HAP-1 (cell line): ENCODE measurements around the gene DNAH3.
"Not testable (repeated sequence)": the region's sequence is repeated elsewhere in the genome, so short reads cannot be mapped to it uniquely, and the experiment has no call there.

Experiments
- DNase-seq, 2 experiments: peaks; one replicate each; pipeline ENCODE4 v3.0.0-alpha.2; 2016 to 2020; ENCODE audit warnings: low spot score in 2 of 2
- H3K27me3 ChIP-seq: fragments of 250-450 bp; sonication (Bioruptor Pico); 2 replicates; pipeline ENCODE4 v1.5.1; 2020; ENCODE audit warnings: low read depth, mild to moderate bottlenecking, moderate library complexity
- H3K36me3 ChIP-seq: fragments of 250-450 bp; sonication (Bioruptor Pico); replicated peaks from 2 replicates; pipeline ENCODE4 v1.5.1; 2020; ENCODE audit warnings: mild to moderate bottlenecking
- H3K4me1 ChIP-seq: fragments of 250-450 bp; sonication (Bioruptor Pico); 2 replicates; pipeline ENCODE4 v1.5.1; 2020; ENCODE audit warnings: mild to moderate bottlenecking
- H3K4me3 ChIP-seq: fragments of 250-450 bp; sonication (Bioruptor Pico); 2 replicates; pipeline ENCODE4 v1.5.1; 2020; ENCODE audit warnings: mild to moderate bottlenecking, moderate library complexity
- H3K9me3 ChIP-seq: fragments of 250-450 bp; sonication (Bioruptor Pico); 2 replicates; pipeline ENCODE4 v1.5.1; 2020; ENCODE audit warnings: mild to moderate bottlenecking, moderate library complexity
- in situ Hi-C: fragments of 300-500 bp; cut with MboI; formaldehyde crosslinking; loops from 3 replicates; pipeline ENCODE4 v1.14.3; 2020; ENCODE audit warnings: low sequenced_read_pairs, inconsistent platforms, mixed read lengths

The DNAH3 gene

DNA sequence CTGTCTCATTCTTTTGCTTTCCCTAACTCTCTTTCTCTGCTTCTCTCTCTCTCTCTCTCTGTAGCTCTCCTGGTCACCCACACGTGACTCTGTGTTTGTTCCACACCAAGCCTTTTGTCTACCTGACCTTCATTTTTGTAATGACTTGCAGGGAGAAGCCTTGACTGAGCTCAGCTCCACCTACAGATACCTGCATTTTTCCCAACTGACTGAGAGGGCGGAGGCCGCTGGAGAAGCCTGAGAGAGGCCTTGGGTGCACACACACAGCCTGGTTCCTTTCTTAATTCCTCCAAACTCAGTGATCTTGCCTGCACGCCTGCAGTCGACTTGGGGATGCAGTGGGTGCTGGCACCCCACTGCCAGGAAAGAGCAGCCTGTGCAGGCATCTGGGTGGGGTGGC is 181.3 kb downstream of the DNAH3 start:
- no peak for DNase-seq
- in situ Hi-C loops: no loop called here
- no peaks in the 10 kb centered on the region for H3K27me3 ChIP-seq
- H3K9me3 ChIP-seq: no peaks in the 10 kb centered on the region
- no peaks in the 10 kb centered on the region for H3K4me1 ChIP-seq
- no peaks in the 10 kb centered on the region for H3K36me3 ChIP-seq
- H3K4me3 ChIP-seq: no peak overlapping the region

DNA sequence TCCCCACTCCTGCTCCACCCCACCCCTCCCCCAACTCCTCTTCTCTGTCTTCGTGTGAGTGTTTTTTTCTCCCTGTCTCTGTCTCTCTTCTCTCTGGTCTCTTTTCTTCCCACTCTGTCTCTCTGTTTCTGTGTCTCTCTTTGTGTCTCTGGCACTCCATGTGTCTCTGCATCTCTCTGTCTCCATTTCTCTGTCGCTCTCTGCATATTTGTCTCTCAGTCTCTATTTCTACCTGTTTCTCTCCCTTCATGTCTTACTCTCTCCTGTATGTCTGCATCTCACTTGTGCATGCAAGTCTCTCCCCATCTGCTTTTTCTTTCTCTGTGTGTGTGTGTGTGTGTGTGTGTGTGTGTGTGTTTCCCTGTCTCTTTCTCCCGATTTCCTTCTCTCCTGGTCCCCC is 181.9 kb downstream of the DNAH3 start:
- H3K27me3 ChIP-seq: no peaks in the 10 kb centered on the region
- no peak for DNase-seq
- H3K4me1 ChIP-seq: no peaks in the 10 kb centered on the region
- in situ Hi-C loops: no loop called here
- no peaks in the 10 kb centered on the region for H3K36me3 ChIP-seq
- H3K4me3 ChIP-seq: no peak overlapping the region
- H3K9me3 ChIP-seq: no peaks in the 10 kb centered on the region

DNA sequence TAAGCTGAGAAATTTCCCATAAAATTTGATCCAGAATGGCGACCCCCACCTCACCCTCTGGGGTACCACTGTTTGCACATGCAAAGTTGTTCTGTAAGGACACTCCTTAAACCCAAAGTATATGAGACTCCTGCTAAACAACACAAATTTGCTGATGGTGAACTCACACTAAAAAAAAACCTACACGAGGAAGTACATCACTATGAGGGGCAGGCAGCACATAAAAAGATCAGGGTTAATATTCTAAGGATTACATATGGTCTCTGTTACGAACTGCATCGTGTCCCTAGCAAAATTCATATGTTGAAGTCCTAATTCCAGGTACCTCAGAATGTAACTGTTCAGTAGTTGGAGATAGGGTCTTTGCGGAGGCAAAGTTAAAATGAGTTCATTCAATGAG is 189.7 kb downstream of the DNAH3 start:
- H3K36me3 ChIP-seq: no peaks in the 10 kb centered on the region
- in situ Hi-C loops: no loop called here
- no peaks in the 10 kb centered on the region for H3K9me3 ChIP-seq
- DNase-seq: no peak
- no peaks in the 10 kb centered on the region for H3K27me3 ChIP-seq
- no peaks in the 10 kb centered on the region for H3K4me1 ChIP-seq
- H3K4me3 ChIP-seq: no peak overlapping the region

DNA sequence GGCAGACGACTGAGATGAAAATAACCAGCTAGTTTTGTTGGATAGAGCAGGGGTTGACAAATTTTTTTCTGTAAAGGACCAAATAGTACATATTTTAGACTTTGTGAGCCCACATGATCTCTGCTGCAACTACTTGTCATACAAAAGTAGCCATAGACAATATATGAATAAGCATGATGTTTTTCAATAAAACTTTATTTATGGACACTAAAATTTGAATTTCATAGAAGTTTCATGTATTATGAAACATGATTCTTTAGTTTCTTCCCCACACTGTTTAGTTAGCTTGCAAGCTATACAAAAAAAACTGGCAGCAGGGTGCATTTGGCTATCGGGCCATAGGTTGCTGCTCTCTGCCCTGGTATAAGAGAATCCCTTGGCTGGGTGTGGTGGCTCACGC is 193.5 kb downstream of the DNAH3 start:
- H3K4me3 ChIP-seq: no peak overlapping the region
- H3K27me3 ChIP-seq: no peaks in the 10 kb centered on the region
- in situ Hi-C loops: no loop called here
- DNase-seq: no peak
- no peaks in the 10 kb centered on the region for H3K4me1 ChIP-seq
- no peaks in the 10 kb centered on the region for H3K36me3 ChIP-seq
- H3K9me3 ChIP-seq: no peaks in the 10 kb centered on the region

DNA sequence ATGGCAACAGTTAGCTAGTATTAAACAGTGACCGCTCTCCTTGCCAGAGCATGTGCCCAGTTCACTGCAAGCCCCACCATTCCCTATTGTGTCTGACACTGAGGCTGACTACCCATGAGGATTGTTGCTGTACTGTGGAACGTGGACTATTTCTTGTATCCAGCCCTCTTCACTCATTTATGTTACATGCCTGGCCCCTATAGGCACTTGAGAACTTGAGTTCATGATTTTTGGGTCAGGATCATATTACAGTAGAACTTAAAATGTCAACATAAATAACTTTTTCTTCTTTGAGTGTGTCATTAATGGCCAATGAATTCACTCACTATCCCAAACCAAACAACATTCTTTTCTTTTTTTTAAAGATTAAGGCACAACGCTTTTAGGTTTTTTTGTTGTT is 194.3 kb downstream of the DNAH3 start:
- H3K36me3 ChIP-seq: no peaks in the 10 kb centered on the region
- in situ Hi-C loops: no loop called here
- no peaks in the 10 kb centered on the region for H3K4me1 ChIP-seq
- H3K27me3 ChIP-seq: no peaks in the 10 kb centered on the region
- no peaks in the 10 kb centered on the region for H3K9me3 ChIP-seq
- H3K4me3 ChIP-seq: no peak overlapping the region
- no peak for DNase-seq

DNA sequence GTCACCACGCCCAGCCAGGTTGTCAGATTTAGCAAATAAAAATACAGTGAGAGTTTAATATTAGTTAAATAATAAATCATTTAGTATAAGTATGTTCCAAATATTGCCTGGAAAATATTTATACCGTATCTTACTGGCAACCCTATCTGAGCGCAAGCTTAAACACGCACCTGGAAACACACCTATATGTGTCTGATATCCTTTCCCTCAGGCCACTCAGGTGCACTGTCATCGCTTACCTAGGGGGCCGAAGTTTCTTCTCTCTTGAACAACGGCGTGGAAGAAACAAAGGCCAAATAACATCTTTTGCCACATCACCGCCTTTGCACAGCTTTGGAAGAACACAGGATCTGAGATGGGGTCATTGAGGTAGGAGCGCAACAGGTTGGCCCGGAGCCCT is 196.1 kb downstream of the DNAH3 start:
- Histone ChIP-seq H3K4me1 (no peaks in the 10 kb centered on the region), H3K27me3 (no peaks in the 10 kb centered on the region), H3K36me3 (no peaks in the 10 kb centered on the region), H3K9me3 (no peaks in the 10 kb centered on the region), H3K4me3 (no peak overlapping the region)
- DNase-seq: no peak
- in situ Hi-C loops: no loop called here

DNA sequence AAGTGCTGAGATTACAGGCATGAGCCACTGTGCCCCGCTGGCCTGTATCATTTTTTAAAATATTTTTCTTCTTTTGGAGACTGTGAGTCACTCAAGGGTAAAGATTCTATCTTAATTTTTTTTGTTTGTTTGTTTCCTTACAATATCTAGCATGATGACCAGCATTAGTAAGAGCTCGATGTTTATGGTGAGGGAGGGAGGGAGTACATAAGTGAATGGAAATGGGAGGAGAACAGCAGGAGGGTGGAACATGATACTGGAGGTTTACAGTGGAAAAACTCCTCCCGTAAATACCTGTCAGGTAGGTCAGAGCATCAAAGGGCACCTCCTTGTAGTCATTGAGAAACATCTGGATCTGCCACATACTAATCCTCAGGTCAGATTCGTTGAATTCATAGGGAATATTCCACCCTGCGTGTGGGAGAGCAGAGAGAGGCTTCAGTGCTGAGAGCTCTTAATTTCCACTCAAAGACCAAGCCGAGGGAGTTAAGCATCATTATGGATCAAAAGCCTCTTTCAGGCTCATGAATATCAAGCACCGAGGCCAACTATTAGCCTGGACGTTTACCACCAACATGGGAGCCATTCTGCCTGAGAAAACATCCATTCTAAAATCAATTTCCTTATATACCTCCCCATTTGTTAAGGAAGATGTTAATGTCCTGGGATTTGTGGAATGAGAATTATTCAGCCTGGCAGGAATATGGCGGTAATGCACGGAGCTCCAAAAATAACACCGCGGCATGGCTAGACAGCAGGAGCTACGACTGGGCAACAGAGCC is 198.3 kb downstream of the DNAH3 start:
- Histone ChIP-seq H3K36me3 (no peaks in the 10 kb centered on the region), H3K27me3 (no peaks in the 10 kb centered on the region), H3K9me3 (no peaks in the 10 kb centered on the region), H3K4me1 (no peaks in the 10 kb centered on the region), H3K4me3 (no peak overlapping the region)
- DNase-seq: no peak
- in situ Hi-C loops: no loop called here

DNA sequence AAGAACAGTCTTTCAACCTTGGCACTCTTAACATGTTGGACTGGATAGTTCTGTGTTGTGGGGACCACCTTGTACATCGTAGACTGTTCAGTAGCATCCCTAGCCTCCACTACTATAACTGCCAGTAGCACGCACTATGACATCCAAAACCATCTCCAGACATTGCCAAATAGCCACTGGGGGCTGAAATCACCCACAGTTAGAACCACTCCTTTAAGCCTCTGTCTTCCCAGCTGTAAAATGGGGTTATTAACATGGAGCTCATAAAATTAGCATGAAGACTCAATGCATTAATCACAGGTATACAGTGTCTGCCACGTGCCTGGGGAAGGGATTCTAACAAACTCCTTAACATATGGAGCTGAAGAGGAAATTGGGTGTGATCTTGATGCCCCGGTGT is 200.4 kb downstream of the DNAH3 start:
- H3K4me3 ChIP-seq: no peak overlapping the region
- H3K36me3 ChIP-seq: no peaks in the 10 kb centered on the region
- no peaks in the 10 kb centered on the region for H3K4me1 ChIP-seq
- no peaks in the 10 kb centered on the region for H3K27me3 ChIP-seq
- H3K9me3 ChIP-seq: no peaks in the 10 kb centered on the region
- in situ Hi-C loops: no loop called here
- DNase-seq: no peak

DNA sequence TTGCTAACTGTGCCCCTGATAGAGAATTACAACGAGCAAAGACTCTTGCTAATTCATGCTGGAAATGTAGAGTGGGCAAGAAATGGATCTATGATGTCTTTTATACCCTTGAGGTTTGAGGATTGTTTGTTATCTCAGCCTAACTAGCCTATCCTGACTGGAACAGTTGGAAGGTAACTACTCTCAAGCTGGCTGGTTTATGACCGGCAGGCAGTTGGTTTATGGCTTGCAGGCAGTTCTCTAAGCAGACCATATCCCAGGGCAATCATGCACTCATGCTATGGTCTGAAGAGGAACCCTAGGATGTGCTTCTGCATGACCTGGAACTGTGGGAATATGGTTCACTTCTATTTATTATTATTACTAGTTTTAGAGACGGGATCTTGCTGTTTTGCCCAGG is 201.0 kb downstream of the DNAH3 start:
- no peaks in the 10 kb centered on the region for H3K9me3 ChIP-seq
- in situ Hi-C loops: no loop called here
- H3K4me1 ChIP-seq: no peaks in the 10 kb centered on the region
- H3K27me3 ChIP-seq: no peaks in the 10 kb centered on the region
- DNase-seq: no peak
- no peak overlapping the region for H3K4me3 ChIP-seq
- no peaks in the 10 kb centered on the region for H3K36me3 ChIP-seq

DNA sequence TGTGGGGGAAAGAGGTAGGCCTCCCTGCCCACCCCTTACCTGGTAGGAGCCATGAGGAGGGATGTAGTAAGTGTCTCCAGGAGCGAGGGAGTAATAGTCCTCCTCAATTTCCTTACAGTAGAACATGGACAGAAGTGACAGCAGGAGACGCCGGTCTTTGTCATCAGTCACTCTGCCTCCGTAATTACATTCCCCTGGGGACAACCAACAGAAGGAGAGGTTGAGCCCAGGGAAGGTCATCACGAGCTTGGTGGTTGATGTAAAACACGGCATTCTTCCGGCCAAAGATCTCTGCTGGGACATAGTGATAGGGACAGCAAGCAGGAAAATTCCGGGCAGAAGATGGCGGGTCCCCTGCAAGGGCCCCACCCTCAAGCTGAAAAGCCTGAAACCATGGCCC is 202.2 kb downstream of the DNAH3 start:
- H3K27me3 ChIP-seq: no peaks in the 10 kb centered on the region
- no peaks in the 10 kb centered on the region for H3K9me3 ChIP-seq
- H3K4me3 ChIP-seq: no peak overlapping the region
- H3K4me1 ChIP-seq: no peaks in the 10 kb centered on the region
- in situ Hi-C loops: no loop called here
- no peaks in the 10 kb centered on the region for H3K36me3 ChIP-seq
- no peak for DNase-seq

DNA sequence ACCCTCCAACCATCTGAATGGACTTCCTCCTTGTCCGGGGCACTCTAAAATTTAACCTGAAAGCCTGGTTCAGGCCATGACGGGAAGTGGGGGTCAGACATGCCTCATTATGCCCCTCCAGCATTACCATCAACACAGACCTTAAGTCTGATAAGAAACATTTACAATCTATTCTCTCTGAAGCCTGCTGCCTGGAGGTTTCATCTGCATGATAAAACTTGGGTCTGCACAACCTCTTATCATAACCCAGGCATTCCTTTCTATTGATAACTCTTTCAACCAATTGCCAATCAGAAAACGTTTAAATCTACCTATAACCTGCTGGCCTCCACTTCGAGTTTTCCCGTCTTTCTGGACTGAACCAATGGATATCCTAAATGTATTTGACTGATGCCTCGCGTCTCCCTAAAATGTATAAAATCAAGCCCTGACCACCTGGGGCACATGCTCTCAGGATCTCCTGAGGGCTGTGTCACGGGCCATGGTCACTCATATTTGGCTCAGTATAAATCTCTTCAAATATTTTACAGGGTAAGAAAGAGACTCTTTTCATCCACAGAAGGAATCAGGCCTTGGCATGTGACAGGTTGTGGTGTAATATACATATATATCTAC is 204.5 kb downstream of the DNAH3 start:
- no peaks in the 10 kb centered on the region for H3K36me3 ChIP-seq
- in situ Hi-C loops: no loop called here
- no peak for DNase-seq
- no peak overlapping the region for H3K4me3 ChIP-seq
- no peaks in the 10 kb centered on the region for H3K27me3 ChIP-seq
- no peaks in the 10 kb centered on the region for H3K9me3 ChIP-seq
- H3K4me1 ChIP-seq: no peaks in the 10 kb centered on the region

DNA sequence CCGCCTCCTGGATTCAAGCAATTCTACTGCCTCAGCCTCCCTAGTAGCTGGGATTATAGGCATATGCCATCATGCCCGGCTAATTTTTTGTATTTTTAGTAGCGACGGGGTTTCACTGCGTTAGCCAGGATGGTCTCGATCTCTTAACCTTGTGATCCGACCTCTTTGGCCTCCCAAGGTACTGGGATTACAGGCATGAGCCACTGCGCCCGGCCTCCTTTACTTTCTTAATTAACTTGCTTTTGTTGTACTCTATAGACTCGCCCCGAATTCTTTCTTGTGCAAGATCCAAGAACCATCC is 205.1 kb downstream of the DNAH3 start:
- DNase-seq, H3K9me3 ChIP-seq, H3K4me3 ChIP-seq, H3K4me1 ChIP-seq, H3K36me3 ChIP-seq, in situ Hi-C loops, H3K27me3 ChIP-seq: not testable (repeated sequence)

DNA sequence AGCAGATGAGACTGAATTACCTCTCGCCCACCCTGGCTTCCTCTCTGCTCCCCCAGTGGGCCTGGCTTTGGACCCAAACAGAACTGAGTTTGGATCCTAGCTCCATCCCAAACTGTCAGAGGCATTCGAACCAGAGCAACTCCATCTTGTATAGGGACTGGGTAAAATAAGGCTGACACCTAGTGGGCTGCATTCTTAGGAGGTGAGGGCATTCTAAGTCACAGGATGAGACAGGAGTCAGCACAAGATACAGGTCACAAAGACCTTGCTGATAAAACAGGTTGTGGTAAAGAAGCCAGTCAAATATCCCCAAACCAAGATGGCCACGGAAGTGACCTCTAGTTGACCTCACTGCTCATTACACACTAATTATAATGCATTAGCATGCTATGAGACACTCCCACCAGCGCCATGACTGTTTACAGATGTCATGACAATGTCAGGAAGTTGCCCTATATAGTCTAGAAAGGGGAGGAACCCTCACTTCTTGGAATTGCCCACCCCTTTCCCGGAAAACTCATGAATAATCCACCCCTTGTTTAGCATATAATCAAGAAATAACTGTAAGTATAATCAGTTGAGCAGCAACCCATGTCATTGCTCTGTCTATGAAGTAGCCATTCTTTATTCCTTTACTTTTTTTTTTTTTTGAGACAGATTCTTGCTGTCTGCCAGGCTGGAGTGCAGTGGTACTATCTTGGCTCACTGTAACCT is 205.6 kb downstream of the DNAH3 start:
- no peak for DNase-seq
- H3K4me3 ChIP-seq: no peak overlapping the region
- H3K9me3 ChIP-seq: no peaks in the 10 kb centered on the region
- no peaks in the 10 kb centered on the region for H3K36me3 ChIP-seq
- H3K4me1 ChIP-seq: no peaks in the 10 kb centered on the region
- H3K27me3 ChIP-seq: no peaks in the 10 kb centered on the region
- in situ Hi-C loops: no loop called here

DNA sequence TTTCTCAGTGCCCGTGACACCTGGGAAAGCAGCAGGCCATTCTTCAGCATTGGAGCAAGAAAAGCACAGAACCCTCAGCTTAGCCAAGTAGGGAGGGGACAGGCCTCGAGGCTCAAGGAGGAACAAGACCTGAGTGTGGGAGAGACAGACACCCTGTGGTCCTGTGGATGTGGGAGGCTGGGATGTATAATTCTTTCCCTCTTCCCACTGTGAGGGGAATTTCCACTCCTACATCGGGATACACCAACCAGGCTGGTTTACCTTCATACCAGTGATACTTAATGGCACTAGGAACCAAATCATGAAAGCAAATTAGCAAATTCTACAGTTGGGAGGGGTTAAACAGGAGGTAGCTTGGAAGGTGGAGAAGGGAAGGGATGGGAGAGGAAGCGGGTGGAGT is 208.4 kb downstream of the DNAH3 start:
- H3K36me3 ChIP-seq: no peaks in the 10 kb centered on the region
- no peaks in the 10 kb centered on the region for H3K9me3 ChIP-seq
- in situ Hi-C loops: no loop called here
- H3K4me1 ChIP-seq: no peaks in the 10 kb centered on the region
- DNase-seq: no peak
- no peaks in the 10 kb centered on the region for H3K27me3 ChIP-seq
- no peak overlapping the region for H3K4me3 ChIP-seq

DNA sequence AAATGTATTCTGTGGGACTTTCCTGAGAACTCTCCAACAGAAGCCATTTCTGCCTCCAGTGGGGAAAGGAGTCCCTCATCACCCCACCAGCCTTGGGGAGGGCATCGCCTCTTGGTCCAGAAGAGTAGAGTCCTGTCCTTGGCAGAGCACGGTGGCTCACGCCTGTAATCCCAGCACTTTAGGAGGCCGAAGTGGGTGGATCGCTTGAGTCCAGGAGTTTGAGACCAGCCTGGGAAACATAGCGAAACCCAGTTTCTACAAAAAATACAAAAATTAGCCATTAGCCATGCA is 209.1 kb downstream of the DNAH3 start:
- in situ Hi-C loops: no loop called here
- H3K27me3 ChIP-seq: no peaks in the 10 kb centered on the region
- H3K9me3 ChIP-seq: no peaks in the 10 kb centered on the region
- no peak for DNase-seq
- H3K36me3 ChIP-seq: no peaks in the 10 kb centered on the region
- H3K4me3 ChIP-seq: no peak overlapping the region
- H3K4me1 ChIP-seq: no peaks in the 10 kb centered on the region
